GM12878 (cell line): Measurements from ENCODE around the gene GABPB2. TPM values are rescaled to one million over a fixed set of nuclear protein-coding genes. Genes with fewer than 3 reads are reported as not detected.

ENCODE experiments used
- ATAC-seq: fragments of 200-7000 bp; cut with Tn5 transposase; 3 replicates; pipeline ENCODE4 v1.9.1; 2020; ENCODE audit warnings: mild to moderate bottlenecking, moderate library complexity
- BruUV-seq: library from RNA; stranded (reverse); fragments of 400-500 nt; replicated peaks from 2 replicates; lab custom pipeline; 2021; lab: Mats Ljungman, UMichigan
- CTCF ChIA-PET: fragments of 300-600 bp; sonication (Branson Sonifier 250); formaldehyde crosslinking; extraction: SDS; loops from one replicate; lab custom pipeline; 2021; ENCODE audit warnings: inconsistent platforms; lab: Yijun Ruan, JAX
- POLR2A ChIA-PET: fragments of 350-600 bp; formaldehyde crosslinking; extraction: SDS; loops from one replicate; lab custom pipeline; 2021; ENCODE audit warnings: inconsistent platforms; lab: Charles Lee
- RAD21 ChIA-PET: fragments of 300-600 bp; sonication (Branson Sonifier 250); formaldehyde crosslinking; loops from one replicate; lab custom pipeline; 2023; ENCODE audit warnings: antibody characterized with exemption; ENCODE audit not compliant: unreplicated experiment; lab: Charles Lee
- SMC1A ChIA-PET: fragments of 300-600 bp; sonication (Branson Sonifier 250); formaldehyde crosslinking; loops from one replicate; lab custom pipeline; 2023; ENCODE audit not compliant: unreplicated experiment, uncharacterized antibody; lab: Charles Lee
- DNase-seq: peaks from one replicate; pipeline ENCODE4 v3.0.0-alpha.2; 2011; ENCODE audit warnings: low read depth, low spot score
- FAIRE-seq: peaks from 3 replicates; lab custom pipeline; 2011; peaks lifted over from hg19 to GRCh38; lab: Jason Lieb, UNC
- H2AFZ ChIP-seq: 2 replicates; pipeline ENCODE4 v1.6.0; 2011; ENCODE audit warnings: low read depth, low read length, control low read depth; ENCODE audit not compliant: control insufficient read depth
- H3K27ac ChIP-seq: 2 replicates; pipeline ENCODE4 v1.5.1; 2011; ENCODE audit warnings: control low read depth; ENCODE audit not compliant: control insufficient read depth, insufficient read depth
- H3K27me3 ChIP-seq, 2 experiments: replicated peaks in 1 of 2; 2 replicates each; pipeline versions ENCODE4 v1.6.0 to v1.6.1; 2011; ENCODE audit warnings: low read length in 1 of 2; ENCODE audit not compliant: control insufficient read depth in 2 of 2, insufficient read depth in 2 of 2
- H3K36me3 ChIP-seq, 2 experiments: 2 replicates each; pipeline ENCODE4 v1.5.1; 2011; ENCODE audit warnings: low read length in 1 of 2; ENCODE audit not compliant: control insufficient read depth in 2 of 2, insufficient read depth in 2 of 2
- H3K4me1 ChIP-seq: 2 replicates; pipeline ENCODE4 v1.6.1; 2011; ENCODE audit warnings: mild to moderate bottlenecking, low read length, moderate library complexity, mixed read lengths; ENCODE audit not compliant: control insufficient read depth, insufficient read depth
- H3K4me2 ChIP-seq: 2 replicates; pipeline ENCODE4 v1.6.0; 2011; ENCODE audit warnings: control low read depth; ENCODE audit not compliant: control insufficient read depth, insufficient read depth
- H3K4me3 ChIP-seq: fragments of 200-600 bp; sonication (generic); 2 replicates; pipeline ENCODE4 v1.5.1; 2016
- H3K79me2 ChIP-seq: 2 replicates; pipeline ENCODE4 v1.6.0; 2011; ENCODE audit warnings: low read length; ENCODE audit not compliant: control insufficient read depth, insufficient read depth
- H3K9ac ChIP-seq: 2 replicates; pipeline ENCODE4 v1.8.0; 2011; ENCODE audit warnings: low read length, control low read depth, mixed read lengths; ENCODE audit not compliant: control insufficient read depth, insufficient read depth
- H3K9me3 ChIP-seq: replicated peaks from 3 replicates; pipeline ENCODE4 v1.5.1; 2011; ENCODE audit warnings: mild to moderate bottlenecking, low read length; ENCODE audit not compliant: control insufficient read depth, insufficient read depth
- H4K20me1 ChIP-seq: 2 replicates; pipeline ENCODE4 v1.6.0; 2011; ENCODE audit not compliant: control insufficient read depth, insufficient read depth
- SREBF1 ChIP-seq: IDR thresholded peaks from 2 replicates; pipeline ENCODE4 v1.6.1; 2012; ENCODE audit warnings: mild to moderate bottlenecking, low read length
- WGBS: methylation state at CpG from one replicate; pipeline ENCODE4 v1.1.6; 2016; ENCODE audit warnings: low lambda C conversion rate; ENCODE audit not compliant: insufficient replicate concordance, insufficient coverage; ENCODE audit errors: missing lambda C conversion rate; 5-methylcytosine and 5-hydroxymethylcytosine counted together
- in situ Hi-C: fragments of 300-500 bp; cut with MboI; formaldehyde crosslinking; loops from 9 replicates; pipeline ENCODE4 v1.14.3; 2018; ENCODE audit warnings: mixed read lengths
- intact Hi-C: fragments of 100-400 bp; cut with micrococcal nuclease; formaldehyde crosslinking; loops from one replicate; pipeline ENCODE4 v1.14.2; 2022; ENCODE audit not compliant: unreplicated experiment
- polyA plus RNA-seq, 11 experiments: library from polyadenylated mRNA; depleted of rRNA in 4 of 11; unstranded in 6 of 11; stranded (reverse) in 5 of 11; fragments of >200 nt; fragmentation: Nextera tagmentation in 4 of 11; fragmentation: Illumina TruSeq in 1 of 11; extraction: Ambion mirVana in 4 of 11; extraction: Trizol in 1 of 11; gene quantifications; 1 replicate in 1 of 11; 2 replicates in 10 of 11; pipeline versions ENCODE4 v1.2.1 to v1.2.3, GENCODE V29; 2011 to 2016; ENCODE audit warnings: inconsistent platforms in 2 of 11, missing spikeins in 2 of 11, low read depth in 1 of 11
- total RNA-seq, 4 experiments: library from RNA; depleted of rRNA in 3 of 4; stranded (reverse); fragments of >200 nt in 3 of 4; fragmentation: Illumina TruSeq in 1 of 4; extraction: Trizol in 1 of 4; gene quantifications; 2 replicates each; pipeline versions ENCODE4 v1.2.1 to v1.2.3, GENCODE V29; 2013 to 2021
- TF ChIP-seq, protein P1 (sequence below): IDR thresholded peaks from 2 replicates; pipeline ENCODE4 v1.6.1; 2012; ENCODE audit warnings: low read length, inconsistent platforms

Gene GABPB2
- total and polyA plus RNA-seq, 10 of the 15 experiments (the other 5 are each of a cell fraction or from before 2014, with no cell fraction given), result 2.3 to 10.5 (median 6.9) TPM

DNA sequence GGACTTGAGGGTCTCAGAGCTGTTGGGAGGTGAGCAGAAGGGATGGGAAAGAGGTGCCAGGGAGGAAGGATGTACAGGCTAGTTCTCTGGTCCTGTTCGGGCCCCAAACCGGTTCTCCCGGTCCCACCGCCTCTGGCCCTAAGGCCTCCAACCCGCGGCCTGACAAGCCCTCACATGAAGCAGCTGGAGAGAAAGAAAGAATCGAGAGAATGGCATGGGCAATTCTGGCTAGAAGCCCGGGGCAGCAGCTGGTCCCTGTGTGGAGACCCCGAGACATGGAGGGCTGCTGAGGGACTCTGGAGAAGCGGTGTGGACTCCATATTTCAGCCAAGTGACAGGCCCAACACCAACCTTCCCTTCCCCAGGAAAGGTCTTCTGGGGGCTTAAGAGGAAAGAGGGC is 11.9 kb upstream of the GABPB2 start:
- Histone ChIP-seq H3K9ac (peak overlapping the region; percentile 94), H3K9me3 (no peaks in the 10 kb centered on the region), H4K20me1 (peaks cover 3% of the 10 kb centered on the region; the same call in 1 of the 2 replicates), H2AFZ (no peak overlapping the region), H3K36me3 (peaks cover 11 to 26% of the 10 kb centered on the region in 2 experiments), H3K4me2 (peak overlapping the region; percentile 74), H3K27me3 (no peaks in the 10 kb centered on the region), H3K4me3 (peak overlapping the region; percentile 93), H3K27ac (peak overlapping the region; percentile 97), H3K4me1 (peaks cover 28% of the 10 kb centered on the region), H3K79me2 (peaks cover 55% of the 10 kb centered on the region)
- ChIA-PET SMC1A (interaction anchor here (0.9 to 3.6 kb wide), 7 partner anchors 12 to 98 kb away, joined by 3 to 12 read pairs (median 6); partner anchors contain the start of genes GABPB2, MINDY1 and TNFAIP8L2), RAD21 (interaction anchor here (1.2 to 1.6 kb wide), 4 partner anchors 41 to 100 kb away, joined by 3 to 8 read pairs (median 6); partner anchors contain the start of gene TNFAIP8L2), CTCF (interaction anchor here (0.6 to 7.4 kb wide), 13 partner anchors 9 to 53 kb away, joined by 3 to 76 read pairs (median 4); partner anchors contain the start of genes C1orf56, GABPB2 and MINDY1), POLR2A (interaction anchor here (0.6 to 5.8 kb wide), 6 partner anchors 10 to 323 kb away, joined by 4 to 65 read pairs (median 4); partner anchors contain the start of genes C1orf56, GABPB2 and SETDB1)
- intact Hi-C loops, result loop anchor here (1.0 to 2.0 kb wide), 2 partner anchors 12 to 34 kb away; partner anchors contain the start of gene GABPB2
- DNase-seq, result no peak
- in situ Hi-C loops, result no loop called here
- FAIRE-seq, result no peak
- TF ChIP-seq SREBF1, result no peak
- TF ChIP-seq, protein P1, sequence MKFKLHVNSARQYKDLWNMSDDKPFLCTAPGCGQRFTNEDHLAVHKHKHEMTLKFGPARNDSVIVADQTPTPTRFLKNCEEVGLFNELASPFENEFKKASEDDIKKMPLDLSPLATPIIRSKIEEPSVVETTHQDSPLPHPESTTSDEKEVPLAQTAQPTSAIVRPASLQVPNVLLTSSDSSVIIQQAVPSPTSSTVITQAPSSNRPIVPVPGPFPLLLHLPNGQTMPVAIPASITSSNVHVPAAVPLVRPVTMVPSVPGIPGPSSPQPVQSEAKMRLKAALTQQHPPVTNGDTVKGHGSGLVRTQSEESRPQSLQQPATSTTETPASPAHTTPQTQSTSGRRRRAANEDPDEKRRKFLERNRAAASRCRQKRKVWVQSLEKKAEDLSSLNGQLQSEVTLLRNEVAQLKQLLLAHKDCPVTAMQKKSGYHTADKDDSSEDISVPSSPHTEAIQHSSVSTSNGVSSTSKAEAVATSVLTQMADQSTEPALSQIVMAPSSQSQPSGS, result no peak
- peak; percentile 1; the same call in 2 of the 3 replicates for ATAC-seq
- BruUV-seq, result TSS peak; percentile 70
- under 1% methylated on average over 10 of the region's 10 CpGs for WGBS
